GM19023 (cell line): ENCODE data around the gene MDP1.
A peak's percentile ranks its signal among the peaks of the same experiment; 100 is the strongest.

Source experiments
- ATAC-seq: cut with Tn5 transposase; IDR thresholded peaks from one replicate; pipeline ENCODE4 v1.9.1; 2021; ENCODE audit warnings: mild to moderate bottlenecking, moderate library complexity; ENCODE audit not compliant: unreplicated experiment

MDP1 gene

DNA sequence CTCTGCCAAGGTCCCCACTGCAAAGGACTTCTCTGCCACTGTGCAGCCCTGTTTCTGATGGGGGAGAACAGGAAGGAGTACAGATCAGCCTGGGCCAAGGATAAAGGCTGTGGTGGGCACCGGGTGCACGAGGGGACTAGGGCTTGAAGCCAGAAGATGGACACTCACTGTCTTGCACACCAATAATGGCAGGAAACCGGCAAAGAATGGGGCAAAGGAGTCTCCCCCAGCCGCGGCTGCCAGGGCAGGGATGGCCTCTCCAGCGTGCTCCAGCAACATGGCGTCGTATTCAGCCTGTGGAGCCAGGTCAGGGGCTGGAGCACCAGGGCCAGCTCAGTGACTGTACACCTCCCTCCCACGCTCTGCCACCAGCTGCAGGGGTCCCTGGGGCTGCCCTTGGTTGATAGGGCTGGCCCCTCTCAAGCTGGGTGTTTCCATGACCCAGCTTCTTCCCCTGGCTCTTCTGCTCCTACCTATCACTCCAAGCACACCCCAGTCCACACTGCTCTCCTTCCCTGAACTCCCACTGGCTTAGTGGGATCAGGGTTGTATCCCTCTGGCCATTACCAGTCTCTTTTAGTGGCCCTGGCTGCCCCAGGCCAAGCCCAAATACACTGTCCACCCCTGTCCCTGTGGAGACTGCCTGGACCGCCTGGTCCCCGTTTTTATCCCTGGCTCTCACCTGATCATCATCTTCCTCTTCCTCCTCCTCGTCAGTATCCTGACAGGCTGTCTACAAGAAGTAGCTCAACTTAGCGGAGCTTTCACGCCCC is 33.6 kb downstream of the MDP1 start:
- ATAC-seq, result no peak

DNA sequence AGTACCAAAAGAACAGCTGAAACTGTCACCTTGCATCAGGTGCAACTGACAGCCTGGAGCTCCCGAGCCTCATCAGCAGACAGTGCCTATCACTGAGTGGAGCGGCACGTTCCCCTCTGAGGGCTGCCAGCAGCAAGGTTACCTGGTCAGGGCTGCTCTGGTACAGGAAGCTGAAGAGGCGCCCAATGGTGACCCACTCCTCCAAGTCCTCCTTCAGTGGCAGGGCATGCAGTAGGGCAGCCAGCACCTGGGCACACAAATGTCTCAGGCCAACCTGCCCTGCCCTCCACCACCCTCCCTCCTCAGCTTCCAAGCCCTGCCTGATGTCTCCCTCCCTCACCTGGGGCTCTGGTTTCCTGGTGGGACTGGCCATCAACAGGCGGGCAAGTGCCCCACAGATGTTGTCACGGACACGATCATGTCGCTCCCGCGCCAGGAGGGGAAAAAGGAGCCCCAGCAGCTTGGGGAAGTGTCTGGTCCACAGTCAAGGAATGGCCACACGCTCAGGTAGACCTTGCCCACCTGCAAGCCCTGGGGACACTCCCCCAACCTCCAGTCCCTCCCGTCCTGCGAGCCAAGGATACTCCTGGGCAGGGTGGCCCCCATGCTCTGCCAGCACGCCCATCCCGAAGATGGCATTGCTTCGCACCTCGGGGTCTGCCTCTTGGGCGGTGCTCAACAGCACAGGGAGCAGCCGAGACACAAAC is 34.3 kb downstream of the MDP1 start:
- ATAC-seq, result no peak

DNA sequence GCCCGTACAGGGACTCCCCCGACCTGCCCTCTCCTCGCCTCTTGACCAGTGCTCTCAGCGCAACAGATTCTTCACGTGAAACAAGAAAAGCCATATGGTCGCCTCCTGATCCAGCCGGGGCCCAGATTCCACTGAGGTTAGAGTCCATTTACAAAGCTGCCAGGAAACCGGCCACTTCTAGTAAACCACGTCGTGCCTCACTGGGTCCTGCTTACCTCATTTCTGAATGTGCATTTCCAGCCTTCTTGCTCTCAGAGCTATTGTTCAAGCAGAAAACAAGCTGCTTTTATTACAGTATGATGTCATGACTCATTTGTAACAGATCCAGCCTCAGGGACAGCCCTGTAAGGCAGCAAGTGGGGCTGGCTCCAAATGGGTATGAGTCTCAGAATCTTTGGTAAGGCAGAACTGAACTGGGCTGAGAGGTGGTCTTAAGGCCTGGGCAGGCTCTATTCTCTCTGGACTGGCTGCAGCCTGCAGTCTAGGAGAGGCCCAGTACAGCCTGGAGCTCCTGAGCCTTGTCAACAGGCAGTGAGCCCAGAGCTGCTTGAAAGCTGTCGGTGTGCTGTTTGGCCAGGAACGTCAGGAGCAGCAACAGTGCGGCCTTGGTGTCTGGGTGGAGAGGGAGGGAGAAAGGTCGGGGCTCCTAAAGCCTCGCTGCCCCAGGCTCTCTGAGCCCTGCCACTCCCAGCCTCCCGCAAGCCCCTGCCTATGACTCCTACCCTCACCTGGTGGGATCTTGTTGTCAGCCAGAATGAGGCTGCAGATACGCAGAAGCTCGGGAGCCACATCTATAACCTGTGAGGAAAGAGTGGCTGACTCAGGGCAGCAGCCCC is 35.7 kb downstream of the MDP1 start:
- no peak for ATAC-seq

DNA sequence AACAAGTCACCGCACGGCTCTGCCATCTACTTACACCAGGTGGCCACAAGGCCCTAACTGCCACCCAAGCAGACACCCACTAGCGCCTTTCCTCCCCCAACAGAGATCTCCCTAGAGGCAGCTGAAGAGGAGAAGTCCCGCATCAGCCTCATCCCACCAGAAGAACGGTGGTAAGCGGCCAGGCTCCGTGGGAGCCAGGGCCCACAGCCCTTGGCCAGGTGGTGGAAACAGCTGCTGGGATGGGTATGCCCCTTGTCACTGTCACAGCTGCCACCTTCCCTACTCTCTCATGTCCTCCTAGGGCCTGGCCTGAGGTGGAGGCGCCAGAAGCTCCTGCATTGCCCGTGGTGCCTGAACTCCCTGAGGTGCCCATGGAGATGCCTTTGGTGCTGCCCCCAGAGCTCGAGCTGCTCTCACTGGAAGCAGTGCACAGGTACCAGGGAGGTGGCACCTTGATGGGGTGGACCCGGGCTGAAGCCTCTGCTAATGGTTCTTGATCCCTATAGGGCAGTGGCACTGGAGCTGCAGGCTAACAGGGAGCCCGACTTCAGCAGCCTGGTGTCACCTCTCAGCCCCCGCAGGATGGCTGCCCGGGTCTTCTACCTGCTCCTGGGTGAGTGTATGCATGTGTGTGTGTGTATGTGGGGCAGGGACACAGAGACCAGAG is 36.4 kb downstream of the MDP1 start:
- ATAC-seq, result no peak

DNA sequence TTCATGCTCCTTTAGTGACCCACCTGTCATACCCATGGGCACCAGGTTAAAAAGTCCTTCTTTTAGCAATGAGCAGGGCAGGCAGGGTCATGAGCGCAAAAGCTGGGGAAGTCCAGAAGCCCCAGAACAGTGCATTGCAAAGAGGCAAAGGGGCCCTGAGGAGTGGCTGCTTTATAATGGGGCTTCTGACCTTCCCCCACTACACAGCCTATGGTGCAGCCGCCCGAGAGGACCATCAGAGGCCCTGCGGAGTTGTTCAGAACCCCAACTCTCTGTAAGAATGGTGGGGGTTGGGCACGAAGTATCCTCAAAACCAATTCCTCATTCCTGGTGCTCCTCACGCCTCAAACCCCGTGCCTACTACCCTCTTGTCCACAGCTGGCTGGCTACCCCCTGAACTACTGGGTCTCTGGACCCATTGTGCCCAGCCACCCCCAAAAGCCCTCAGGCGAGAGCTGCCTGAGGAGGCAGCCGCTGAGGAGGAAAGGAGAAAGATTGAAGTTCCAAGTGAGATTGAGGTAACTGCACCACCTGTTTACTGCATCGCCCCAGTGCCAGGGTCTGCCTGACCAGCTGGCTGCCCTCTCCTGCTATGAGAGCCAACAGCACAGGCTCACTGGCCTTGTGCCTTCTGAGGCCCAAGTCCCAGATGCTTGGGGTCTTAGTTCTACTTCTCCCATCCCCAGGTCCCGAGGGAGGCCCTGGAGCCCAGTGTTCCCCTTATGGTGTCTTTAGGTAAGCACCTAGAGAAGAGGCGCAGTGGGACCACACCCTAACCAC is 37.3 kb downstream of the MDP1 start:
- no peak for ATAC-seq

DNA sequence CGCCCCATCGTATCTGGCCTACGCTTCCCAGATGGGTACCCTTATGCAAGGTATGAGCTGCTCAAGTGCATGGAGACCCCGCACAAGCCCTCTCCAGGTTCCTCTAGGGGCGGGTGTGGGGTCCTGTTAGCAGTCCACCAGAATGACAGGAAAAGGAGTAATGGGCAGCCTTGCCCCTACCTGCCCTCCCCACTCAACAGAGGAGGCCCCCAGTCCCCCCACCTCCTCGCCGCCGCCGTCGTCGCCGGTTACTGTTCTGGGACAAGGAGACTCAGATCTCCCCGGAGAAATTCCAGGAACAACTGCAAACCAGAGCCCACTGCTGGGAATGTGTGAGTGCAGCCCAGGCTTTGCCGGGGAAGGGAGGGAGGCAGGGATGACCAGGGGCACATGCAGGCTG is 38.0 kb downstream of the MDP1 start:
- ATAC-seq, result no peak

DNA sequence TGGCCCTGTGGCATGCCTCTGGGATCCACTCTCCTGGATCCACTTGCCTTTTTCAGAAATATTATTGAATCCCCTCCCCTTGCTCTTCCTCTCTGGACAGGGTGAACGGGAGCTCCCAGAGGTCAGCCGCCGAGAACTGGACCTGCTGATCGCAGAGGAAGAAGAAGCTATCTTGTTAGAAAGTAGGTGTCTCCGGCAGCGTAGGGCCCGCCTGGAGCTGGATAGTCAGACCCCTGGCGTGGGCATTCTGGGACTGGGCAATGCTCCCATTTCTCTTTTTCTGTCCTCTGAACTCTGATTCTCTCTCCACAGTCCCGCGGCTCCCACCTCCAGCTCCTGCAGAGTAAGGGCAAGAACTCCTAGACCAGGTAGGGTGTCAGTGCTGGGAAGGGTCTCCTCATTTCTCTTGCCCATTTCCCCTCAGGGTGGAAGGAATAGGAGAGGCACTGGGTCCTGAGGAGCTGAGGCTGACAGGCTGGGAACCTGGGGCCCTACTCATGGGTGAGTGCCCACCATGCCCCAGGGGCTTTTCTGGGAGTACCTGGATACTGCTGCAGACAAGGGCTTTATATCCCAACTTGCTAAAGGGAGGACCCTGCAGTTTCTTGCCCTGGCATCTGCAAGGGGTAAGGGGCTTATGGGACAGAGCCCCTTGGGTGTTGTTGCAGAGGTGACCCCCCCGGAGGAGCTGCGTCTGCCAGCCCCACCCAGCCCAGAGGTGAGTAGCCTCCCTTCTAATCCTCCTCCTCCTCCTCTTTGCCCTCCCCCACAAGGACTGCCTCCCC is 38.6 kb downstream of the MDP1 start:
- ATAC-seq, result no peak

DNA sequence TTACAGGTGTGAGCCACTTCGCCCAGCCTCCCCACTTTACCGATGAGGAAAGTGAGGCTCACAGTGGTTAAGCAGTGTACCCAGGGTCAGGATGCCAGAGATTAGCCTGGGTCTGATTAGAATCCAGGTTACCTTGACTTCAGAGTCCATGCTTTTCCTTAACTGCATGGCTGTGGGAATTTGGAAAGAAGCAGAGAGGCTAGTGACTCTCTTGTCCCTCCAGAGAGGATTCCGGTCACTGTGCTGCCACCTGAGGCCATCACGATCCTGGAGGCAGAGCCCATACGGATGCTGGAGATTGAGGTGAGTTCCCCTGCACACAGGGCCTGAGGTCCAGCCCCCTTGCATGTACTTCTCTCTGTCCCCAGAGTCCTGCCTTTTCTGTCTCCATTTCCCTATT is 39.3 kb downstream of the MDP1 start:
- no peak for ATAC-seq

DNA sequence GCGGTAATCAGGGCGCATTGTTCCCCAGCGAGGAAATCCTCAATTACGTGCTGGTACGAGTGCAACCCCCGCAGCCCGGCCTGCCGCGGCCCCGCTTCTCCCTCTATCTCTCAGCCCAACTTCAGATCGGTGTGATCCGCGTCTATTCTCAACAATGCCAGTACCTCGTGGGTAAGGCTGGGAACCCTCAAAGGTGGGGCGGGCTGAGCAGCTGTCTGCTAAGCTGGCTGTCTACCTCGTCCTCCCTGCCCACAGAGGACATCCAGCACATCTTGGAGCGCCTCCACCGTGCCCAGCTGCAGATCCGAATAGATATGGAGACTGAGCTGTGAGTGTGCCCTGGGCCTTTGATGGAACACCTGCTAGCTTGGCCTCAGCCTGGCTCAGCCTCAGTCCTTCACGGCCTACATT is 43.0 kb downstream of the MDP1 start:
- ATAC-seq, result no peak

DNA sequence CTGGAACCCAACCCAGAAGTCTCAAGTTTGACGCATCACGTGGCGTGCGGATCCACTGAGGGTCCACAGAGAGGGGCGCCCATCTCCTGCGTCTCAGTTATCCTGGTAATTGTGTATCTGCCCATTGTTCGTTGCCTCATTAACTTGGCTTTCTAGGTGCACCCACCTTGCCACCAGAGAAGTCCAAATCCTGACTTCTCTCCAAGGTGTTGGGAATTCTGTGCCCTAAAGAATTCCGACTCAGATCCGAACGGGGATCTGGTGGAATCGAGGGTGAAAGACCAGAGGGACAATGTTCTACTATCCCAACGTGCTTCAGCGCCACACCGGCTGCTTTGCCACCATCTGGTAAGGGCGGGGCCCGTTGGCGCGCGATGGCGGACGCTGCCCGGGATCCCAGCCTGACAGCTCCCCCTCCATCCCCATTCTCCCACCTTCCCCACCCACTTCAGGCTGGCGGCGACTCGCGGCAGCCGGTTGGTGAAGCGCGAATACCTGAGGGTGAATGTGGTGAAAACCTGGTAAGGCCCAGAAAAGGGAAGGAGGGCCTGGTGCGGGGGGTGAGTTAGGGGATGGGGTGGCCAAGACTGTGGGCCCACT is 43.5 kb downstream of the MDP1 start:
- no peak for ATAC-seq

DNA sequence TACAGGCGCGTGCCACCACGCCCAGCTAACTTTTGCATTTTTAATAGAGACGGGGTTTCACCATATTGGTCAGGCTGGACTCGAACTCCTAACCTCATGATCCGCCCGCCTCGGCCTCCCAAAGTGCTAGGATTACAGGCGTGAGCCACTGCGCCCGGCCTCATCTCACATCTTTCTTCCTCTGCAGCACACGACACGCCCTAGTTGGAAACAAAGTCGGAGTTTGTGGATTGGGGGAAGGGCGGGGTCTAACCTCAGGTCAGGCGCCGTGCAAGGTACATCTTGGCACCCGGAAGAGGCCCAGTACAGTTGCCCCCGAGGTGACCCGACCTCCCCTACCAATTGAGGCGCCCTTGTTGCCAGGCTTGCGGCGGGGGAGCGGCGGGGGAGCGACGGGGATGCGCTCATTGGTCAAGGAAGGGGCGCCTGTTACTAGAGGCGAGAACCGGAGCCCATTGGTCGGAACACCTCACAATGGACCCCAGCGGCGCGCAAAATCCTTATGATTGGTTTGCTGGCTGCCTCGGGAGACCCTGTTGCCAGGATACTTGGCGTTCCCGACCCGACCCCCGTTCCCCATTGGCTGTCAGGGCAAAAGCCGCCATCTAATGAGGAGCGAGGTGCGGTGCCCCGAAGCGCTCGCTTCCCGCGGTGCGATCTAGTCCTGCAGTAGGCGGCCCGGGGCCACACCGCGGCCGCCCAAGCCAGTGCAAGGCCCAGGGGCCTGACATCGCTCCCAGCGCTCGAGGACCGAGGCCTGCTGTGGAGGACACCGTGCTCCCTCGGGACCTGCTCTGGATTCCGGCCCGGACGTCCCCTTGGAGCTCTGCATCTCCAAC is 44.2 kb downstream of the MDP1 start, which contains the start of gene REC8:
Gene REC8 (plus strand): TSS at position 659 of the 839 bp plus-strand sequence. CDS start 473 bp downstream, outside the sequence.
- ATAC-seq, result peak; percentile 83

DNA sequence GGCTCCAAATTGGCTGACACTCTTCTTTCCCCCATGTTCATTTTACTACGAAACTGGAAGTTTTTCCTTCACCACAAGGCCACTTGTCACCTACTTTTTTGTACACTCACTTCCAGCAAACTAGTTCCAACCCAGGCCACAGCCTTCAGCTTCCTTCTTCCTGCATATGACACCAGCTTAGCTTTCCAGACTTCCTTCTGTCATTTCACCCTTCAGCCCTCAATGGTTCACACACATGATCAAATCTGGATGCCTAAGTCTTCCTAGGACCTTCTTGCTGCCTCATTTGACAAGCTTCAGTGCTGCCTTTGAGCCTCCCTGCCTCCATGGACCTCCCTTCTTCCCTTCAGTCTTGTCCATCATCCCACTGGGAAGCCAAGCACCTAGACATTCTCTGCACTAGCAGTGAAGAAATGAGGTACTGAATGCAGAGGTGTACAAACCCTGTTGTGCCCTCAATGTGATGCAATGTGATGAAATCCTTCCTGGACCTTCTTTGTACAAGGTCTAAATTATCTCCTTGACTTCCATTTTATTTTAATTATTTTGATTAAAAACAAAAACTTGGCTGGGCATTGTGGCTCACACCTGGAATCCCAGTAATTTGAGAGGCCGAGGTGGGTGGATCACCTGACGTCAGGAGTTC is 48.3 kb downstream of the MDP1 start:
- no peak for ATAC-seq

DNA sequence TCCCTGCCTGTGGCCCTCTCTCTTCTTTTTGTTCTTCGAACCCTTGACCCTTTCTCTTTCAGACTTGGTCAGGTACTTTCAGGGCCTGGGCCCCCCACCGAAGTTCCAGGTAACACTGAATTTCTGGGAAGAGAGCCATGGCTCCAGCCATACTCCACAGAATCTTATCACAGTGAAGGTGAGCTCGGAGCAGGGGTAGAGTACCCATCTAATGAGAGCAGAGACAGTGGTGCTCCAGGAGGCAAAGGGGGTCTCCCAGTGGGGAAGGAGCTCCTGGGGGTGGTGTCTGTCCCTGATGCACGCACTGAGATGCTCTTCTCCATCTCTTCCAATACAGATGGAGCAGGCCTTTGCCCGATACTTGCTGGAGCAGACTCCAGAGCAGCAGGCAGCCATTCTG is 50.1 kb downstream of the MDP1 start:
- ATAC-seq, result no peak

DNA sequence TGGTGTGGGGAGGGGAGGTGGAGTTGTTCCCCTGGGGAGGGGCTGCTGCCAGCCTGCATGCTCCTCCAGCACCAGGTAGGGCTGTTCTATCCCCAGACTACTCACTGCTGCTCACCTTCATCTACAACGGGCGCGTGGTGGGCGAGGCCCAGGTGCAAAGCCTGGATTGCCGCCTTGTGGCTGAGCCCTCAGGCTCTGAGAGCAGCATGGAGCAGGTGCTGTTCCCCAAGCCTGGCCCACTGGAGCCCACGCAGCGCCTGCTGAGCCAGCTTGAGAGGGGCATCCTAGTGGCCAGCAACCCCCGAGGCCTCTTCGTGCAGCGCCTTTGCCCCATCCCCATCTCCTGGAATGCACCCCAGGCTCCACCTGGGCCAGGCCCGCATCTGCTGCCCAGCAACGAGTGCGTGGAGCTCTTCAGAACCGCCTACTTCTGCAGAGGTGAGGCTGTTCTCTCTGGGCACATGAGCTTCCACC is 51.3 kb downstream of the MDP1 start:
- no peak for ATAC-seq
